AML-193 (cell line): Measurements from ENCODE around the gene CLEC7A.

Source experiments
- DNase-seq, 2 experiments: peaks; one replicate each; lab custom pipeline; 2025; lab: John Stamatoyannopoulos, UW

CLEC7A gene

DNA sequence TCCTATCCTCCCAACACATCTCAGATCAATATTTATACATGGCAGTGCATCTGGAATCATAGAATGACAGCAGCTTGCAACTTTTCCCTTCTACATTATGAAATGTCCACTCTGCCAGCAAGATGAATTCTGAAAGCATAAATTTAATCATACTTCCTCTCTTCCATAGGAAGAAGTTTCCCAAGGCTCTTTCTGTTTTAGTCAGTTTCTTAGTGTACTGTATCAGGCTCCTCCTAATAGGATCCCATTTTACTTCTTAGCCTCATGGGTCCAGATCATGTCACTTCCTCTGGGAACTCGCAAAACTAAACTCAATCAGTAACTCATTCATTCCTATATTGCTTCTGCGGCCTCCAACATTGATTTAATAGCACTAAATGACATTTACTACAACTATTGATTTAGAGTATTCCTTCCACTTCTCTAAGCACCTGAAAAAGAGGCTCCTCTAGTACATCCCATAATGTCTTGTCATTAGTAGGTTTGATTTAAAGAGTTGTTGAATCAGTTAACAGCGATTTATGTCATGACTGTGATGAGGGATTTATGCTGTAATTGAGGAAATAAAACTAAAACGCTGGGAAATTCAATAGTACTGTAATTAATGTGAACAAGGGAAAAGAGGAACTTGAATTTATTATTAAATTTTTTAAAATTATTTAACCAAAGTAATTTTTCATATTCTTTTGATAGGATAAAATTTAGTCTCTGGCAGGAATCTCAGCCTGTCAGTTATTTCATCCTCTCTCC is 35.2 kb downstream of the CLEC7A start:
- no peak for DNase-seq

DNA sequence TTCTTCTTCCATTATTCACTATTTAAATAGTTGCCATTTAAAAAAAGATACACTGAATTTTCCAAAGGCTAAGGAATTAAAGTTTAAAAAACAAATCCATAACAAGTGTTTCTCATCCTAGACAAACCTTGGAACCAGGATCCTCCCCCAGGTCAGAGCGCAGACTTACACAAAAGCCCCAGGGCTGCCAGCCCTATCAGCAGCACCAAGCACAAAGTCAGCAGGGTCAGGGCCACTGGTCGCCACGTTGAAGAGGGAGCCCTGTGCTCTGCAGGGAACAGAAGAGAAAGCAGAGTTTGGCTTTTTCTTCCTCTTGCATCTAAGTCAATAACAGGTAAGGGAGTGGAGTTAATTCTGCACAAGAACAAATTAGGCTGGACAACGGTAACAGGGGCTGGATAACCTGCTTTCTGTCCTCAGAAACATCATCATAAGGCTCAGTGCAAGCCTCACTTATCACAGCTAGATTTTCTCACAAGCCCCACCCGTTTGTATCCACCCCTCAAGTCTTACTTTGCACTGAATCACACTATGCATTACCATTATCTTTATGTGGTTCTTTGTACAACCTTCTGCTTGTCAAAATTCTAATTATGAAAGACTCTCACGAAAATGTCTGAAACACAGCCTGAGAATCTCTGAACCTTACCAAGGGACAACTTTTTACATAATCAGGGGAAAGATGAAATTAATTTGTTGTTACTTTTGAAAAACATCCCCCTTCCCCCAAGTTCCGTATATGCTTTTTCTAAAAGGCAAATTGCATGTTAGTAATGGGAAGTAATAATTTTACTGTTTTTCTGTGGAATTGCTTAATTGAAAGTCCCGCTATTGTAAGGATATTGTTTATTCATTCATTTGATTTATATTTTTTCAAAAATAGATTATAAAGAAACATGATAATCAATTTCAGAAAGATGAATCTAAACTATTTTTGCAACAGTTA is 40.8 kb downstream of the CLEC7A start:
- DNase-seq = no peak

DNA sequence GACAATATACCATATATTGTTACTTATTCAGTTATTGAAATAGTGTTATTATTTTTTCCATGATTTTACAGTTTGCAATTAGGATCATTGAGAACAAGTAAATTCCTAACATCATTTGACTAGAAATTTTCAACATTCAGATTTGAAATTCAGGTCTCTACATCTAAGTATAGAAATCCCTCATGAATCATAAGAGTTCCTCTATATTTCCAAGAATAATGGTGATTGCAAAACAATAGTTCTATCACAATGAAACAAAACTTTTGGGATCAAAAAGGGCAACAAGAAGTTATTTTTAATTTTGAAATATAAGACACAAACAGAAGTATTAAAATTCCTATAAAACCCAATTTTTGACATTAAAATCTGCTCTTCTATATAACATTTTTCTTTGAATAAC is 42.0 kb downstream of the CLEC7A start:
- no peak for DNase-seq

DNA sequence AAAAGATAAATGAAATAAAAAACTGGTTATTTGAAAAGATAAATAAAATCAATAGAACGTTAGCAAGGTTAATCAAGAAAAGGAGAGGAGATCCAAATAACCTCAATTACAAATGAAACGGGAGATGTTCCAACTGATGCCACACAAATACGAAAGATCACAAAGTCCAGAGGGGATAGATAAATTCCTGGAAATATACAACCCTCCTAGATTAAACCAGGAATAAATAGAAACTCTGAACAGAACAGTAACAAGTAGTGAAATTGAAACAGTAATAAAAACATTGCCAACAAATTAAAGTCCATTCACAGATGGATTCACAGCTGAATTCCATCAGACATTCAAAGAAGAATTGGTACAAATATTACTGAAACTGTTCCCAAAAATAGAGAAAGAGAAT is 43.6 kb downstream of the CLEC7A start:
- no peak for DNase-seq

DNA sequence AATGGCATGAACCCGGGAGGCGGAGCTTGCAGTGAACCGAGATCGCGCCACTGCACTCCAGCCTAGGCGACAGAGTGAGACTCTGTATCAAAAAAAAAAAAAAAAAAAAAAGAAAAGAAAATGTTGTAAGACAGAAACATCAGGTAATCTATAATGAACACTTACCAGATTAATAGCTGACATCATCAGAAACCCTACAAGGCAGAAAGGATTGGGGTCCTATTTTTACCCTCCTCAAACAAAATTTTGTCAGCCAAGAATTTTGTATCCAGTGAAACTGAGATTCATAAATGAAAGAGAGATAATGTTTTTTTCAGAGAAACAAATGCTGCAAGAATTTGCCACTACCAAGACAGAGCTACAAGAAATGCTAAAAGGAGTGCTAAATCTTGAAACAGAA is 45.3 kb downstream of the CLEC7A start:
- DNase-seq = no peak

DNA sequence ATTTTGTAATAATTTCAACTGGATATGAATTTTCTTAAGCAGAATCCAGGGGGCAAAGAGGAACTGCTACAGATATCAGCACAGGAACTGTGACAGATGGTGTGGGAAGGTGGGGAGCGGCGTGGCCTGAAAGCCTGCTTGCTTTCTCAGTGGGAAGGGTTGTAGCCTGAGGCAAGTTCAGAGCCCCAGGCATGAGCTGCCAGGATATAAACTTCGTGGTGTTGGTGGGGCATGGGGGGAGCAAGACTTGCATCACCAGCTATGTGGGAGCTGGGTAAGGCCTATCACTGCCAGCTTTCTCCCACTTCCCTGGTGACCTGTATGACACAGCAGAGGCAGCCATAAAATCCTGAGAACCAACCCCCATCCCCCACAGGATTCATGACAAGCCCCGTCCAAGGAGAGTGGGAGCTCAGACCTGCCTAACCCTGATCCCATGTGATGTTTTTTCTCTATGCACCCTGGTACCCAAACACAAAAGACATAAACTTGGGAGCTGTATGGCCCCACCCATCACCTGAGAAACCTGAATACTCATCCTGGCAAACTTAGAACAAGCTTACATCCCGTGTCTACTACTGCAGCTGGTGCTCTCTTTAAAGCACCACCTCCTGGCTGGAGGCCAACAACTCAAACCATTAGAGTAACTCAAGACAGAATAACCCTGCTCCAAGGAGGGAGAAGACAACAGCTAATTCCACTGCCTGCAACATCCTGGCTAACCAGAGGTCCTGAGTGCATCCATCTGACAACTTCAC is 47.7 kb downstream of the CLEC7A start:
- peak; percentile 70 to 82 for DNase-seq

DNA sequence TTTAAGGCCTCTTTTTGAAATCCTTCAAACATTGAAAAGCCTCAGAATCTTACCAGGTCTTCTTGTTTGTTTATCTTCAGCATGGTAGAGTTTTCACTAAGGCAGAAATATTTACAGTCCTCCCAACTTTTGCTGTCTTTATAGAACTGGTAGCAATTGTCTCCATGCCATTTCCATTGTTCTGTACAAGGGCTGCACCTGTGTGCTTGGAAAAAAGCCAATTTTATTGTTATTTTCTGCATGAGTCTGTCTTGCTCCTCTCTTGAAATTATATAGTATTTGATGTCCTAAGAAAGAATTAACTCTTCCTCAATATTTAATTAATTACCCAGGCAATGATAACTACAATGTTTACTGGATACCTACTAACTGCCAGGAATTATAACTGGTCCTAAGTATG is 54.5 kb downstream of the CLEC7A start:
- no peak for DNase-seq

DNA sequence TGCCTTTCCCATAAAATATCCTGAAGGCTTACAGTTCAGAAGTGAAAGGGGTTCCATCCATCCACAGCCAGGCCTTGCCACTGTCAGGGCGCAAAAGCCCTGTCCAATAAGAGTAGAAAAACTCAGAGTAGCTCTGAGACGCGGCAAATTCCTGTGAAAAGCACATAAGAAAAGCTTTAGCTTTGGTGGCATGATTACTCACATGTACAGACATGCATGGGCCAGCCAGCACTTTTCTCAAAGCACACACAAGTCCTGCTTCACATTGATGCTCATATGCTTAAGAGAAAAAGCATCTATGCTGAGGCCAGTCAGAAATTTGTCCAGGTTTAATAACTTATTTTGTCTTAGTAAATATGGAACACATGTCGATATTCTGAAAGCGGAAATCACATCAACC is 56.7 kb downstream of the CLEC7A start:
- DNase-seq = no peak

DNA sequence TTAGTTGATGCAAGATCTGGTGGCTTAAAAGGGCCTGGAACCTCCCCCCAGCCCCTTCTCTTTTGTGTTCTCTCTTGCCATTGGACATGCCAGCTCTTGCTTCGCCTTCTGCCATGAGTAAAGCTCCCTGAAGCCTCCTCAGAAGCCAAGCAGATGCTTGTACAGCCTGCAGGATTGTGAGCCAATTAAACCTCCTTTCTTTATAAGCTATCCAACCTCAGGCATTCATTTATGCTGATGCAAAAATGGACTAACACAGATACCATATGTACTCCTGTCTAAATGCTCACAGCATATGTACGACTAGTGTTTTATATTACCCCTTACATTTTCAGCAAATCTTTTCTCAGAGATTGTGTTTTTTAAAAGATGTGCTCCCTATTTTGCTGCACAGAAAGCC is 57.9 kb downstream of the CLEC7A start:
- no peak for DNase-seq

DNA sequence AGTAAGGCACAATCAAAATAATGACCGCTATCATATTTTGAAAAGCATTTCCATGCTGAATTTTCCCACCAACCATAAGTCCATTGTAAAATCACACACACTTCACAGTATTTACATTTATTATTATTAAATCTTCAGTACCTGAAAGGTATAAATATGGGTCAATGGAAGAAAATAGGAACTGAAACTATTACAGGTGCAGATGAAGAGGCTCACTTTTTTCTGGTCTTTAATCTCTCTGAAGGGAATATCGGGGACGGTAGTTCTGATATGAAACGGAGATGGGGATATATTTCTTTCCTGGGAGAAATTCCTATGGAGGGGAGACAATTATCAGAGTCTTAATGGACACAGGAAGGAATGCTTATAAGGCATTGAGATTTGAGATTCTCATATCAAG is 59.6 kb downstream of the CLEC7A start:
- no peak for DNase-seq

DNA sequence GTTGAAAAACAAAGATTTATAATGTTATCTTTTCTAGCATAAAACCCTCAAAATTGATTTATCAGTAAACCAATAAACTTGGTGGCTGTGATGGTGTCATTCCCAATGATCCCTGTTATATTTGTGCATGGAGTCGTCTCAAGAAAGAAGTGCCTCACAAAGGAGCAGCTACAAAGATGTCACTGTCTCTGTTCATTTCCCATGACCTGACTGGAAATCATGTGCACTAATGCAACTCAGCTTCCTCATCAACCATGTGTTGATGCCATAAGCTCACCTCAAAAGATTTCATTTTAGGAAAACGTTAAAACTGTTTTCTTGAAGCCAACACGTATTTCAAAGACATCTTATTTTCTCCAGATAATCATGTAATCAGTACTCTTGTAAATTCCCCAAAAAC is 60.0 kb downstream of the CLEC7A start:
- DNase-seq = no peak

DNA sequence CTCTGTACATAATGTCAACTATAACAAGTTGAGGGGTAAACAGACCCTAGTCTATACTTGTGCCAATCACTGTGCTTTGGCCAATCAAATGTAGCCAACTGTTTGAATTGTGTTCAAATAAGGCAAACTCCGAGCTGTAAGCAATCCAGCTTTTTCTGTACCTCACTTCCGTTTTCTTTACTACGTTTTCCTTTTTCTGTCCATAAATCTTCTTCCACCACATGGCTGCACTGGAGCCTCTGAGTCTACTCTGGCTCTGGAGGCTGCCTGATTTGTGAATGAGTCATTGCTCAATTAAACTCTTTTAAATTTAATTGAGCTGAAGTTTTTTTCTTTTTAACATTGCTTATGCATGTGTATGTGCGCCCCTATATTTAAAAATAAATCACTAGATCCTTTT is 60.9 kb downstream of the CLEC7A start:
- peak; percentile 40 to 52 for DNase-seq

DNA sequence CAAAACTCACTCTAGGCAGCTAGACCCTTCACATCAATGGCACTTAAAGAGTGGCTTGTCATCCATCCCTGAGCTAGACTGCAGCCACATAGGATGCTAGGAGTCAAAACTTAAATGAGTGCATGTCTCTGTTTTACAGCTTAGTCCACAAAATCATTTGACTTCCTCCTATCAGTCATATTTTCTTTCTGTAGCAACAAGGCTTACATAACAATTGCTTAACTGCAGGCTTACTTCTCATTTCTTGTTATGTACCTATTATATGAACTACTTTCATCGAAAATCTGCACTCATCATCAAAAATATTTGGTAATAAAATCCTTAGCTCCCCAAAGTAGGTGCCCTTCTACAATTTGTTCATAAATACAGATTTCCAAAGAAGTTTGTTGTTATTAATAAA is 61.4 kb downstream of the CLEC7A start:
- DNase-seq = peak; percentile 88 to 97

DNA sequence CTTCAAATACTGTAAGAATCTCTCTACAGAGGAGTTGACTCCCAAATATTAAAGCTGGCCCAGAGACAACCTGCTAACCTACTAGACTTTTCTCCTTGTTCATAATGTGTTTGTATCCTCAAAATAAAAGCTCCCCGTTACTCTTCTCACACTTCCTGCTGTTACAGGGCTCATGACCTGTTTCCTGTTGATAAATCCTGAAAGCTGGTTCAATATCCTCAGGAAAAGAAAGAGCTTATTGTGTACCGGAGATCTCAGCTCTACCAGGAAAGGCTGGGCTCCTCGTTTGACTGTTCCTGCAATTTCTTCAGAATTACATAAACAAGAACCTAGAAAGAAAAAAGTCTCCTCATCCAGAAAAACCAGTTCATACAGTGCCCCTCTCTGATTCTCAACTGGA is 62.1 kb downstream of the CLEC7A start:
- no peak for DNase-seq

DNA sequence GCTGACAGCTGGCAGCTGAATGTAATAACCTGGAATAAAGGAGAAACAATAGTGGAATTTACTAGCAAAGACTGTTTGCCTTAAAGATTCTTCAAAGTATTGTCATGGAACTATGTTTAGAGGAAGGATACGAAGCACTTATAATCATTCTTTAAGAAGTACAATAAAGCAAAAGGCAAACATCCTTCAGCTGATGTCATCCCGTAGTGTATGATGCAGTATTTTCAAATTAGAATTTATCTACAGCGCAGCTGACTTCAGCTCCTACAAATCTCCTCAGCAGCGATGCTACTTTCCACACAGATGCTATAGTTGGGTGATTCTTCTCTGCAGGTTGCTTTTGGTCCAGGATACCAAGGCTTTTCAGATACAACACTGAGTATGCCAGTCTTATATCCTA is 62.7 kb downstream of the CLEC7A start:
- DNase-seq = no peak
